Testis (tissue), 2 donors: ENCODE results near the gene C1orf94.

Experiments
- POLR2A ChIP-seq: fragments of 450-650 bp; IDR thresholded peaks from one replicate; pipeline ENCODE4 v1.6.1; 2017; ENCODE audit warnings: antibody characterized with exemption, mild to moderate bottlenecking, moderate library complexity
- TF ChIP-seq, protein P1 (sequence below), 3 experiments: fragments of 450-650 bp in 2 of 3; fragments of 200-600 bp in 1 of 3; sonication (generic) in 1 of 3; IDR thresholded peaks; one replicate each; pipeline ENCODE4 v1.5.1; 2016 to 2019; ENCODE audit warnings: antibody characterized with exemption in 3 of 3, mild to moderate bottlenecking in 2 of 3, moderate library complexity in 1 of 3

DNA sequence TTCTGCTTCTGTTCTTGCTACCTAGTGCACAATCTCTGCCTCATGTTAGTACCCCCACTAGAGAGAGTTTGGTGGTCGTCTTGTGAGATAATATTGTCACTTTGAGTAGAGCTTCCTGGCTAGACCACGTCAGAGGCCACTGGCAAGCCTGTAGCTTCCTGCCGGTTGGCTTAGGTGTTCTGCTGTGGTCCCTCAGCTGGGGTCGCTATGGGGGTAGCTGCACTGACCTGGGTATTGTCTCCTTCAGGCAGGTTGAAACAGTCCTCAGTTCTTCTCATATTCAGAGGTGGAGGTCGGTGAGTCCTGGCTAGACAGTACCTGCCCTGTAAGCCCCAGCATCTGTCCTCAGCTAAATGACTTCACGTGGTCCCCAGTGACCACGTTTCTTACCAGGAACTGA, 86.2 kb downstream of the C1orf94 start:
- no peak for TF ChIP-seq POLR2A
- TF ChIP-seq, protein P1, sequence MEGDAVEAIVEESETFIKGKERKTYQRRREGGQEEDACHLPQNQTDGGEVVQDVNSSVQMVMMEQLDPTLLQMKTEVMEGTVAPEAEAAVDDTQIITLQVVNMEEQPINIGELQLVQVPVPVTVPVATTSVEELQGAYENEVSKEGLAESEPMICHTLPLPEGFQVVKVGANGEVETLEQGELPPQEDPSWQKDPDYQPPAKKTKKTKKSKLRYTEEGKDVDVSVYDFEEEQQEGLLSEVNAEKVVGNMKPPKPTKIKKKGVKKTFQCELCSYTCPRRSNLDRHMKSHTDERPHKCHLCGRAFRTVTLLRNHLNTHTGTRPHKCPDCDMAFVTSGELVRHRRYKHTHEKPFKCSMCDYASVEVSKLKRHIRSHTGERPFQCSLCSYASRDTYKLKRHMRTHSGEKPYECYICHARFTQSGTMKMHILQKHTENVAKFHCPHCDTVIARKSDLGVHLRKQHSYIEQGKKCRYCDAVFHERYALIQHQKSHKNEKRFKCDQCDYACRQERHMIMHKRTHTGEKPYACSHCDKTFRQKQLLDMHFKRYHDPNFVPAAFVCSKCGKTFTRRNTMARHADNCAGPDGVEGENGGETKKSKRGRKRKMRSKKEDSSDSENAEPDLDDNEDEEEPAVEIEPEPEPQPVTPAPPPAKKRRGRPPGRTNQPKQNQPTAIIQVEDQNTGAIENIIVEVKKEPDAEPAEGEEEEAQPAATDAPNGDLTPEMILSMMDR (IDR thresholded peaks at IDR 0.05) = no peak
